ENCODE measurements around the gene AHRR.

GRCh38 chr5:463301-463700 lies 141.8 kb downstream of the AHRR start:
- TF ChIP-seq, protein P1, sequence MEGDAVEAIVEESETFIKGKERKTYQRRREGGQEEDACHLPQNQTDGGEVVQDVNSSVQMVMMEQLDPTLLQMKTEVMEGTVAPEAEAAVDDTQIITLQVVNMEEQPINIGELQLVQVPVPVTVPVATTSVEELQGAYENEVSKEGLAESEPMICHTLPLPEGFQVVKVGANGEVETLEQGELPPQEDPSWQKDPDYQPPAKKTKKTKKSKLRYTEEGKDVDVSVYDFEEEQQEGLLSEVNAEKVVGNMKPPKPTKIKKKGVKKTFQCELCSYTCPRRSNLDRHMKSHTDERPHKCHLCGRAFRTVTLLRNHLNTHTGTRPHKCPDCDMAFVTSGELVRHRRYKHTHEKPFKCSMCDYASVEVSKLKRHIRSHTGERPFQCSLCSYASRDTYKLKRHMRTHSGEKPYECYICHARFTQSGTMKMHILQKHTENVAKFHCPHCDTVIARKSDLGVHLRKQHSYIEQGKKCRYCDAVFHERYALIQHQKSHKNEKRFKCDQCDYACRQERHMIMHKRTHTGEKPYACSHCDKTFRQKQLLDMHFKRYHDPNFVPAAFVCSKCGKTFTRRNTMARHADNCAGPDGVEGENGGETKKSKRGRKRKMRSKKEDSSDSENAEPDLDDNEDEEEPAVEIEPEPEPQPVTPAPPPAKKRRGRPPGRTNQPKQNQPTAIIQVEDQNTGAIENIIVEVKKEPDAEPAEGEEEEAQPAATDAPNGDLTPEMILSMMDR (IDR thresholded peaks at IDR 0.05; ENCODE audit: poor library complexity) = no peak
- TF ChIP-seq EZH2 (IDR thresholded peaks at IDR 0.05; ENCODE audit: borderline replicate concordance) (no peak), EZH2phosphoT487 (IDR thresholded peaks at IDR 0.05; ENCODE audit: low read depth, severe bottlenecking, unreplicated experiment) (no peak)
